GM12878 (cell line): ENCODE measurements around the gene IDI2. TPM values are rescaled to one million over a fixed set of nuclear protein-coding genes. Genes with fewer than 3 reads are reported as not detected.

ENCODE experiments used
- ATAC-seq: fragments of 200-7000 bp; cut with Tn5 transposase; 3 replicates; pipeline ENCODE4 v1.9.1; 2020; ENCODE audit warnings: mild to moderate bottlenecking, moderate library complexity
- BruUV-seq: library from RNA; stranded (reverse); fragments of 400-500 nt; replicated peaks from 2 replicates; lab custom pipeline; 2021; lab: Mats Ljungman, UMichigan
- CTCF ChIA-PET: fragments of 300-600 bp; sonication (Branson Sonifier 250); formaldehyde crosslinking; extraction: SDS; loops from one replicate; lab custom pipeline; 2021; ENCODE audit warnings: inconsistent platforms; lab: Yijun Ruan, JAX
- POLR2A ChIA-PET: fragments of 350-600 bp; formaldehyde crosslinking; extraction: SDS; loops from one replicate; lab custom pipeline; 2021; ENCODE audit warnings: inconsistent platforms; lab: Charles Lee
- RAD21 ChIA-PET: fragments of 300-600 bp; sonication (Branson Sonifier 250); formaldehyde crosslinking; loops from one replicate; lab custom pipeline; 2023; ENCODE audit warnings: antibody characterized with exemption; ENCODE audit not compliant: unreplicated experiment; lab: Charles Lee
- SMC1A ChIA-PET: fragments of 300-600 bp; sonication (Branson Sonifier 250); formaldehyde crosslinking; loops from one replicate; lab custom pipeline; 2023; ENCODE audit not compliant: unreplicated experiment, uncharacterized antibody; lab: Charles Lee
- DNase-seq: peaks from one replicate; pipeline ENCODE4 v3.0.0-alpha.2; 2011; ENCODE audit warnings: low read depth, low spot score
- FAIRE-seq: peaks from 3 replicates; lab custom pipeline; 2011; peaks lifted over from hg19 to GRCh38; lab: Jason Lieb, UNC
- H2AFZ ChIP-seq: 2 replicates; pipeline ENCODE4 v1.6.0; 2011; ENCODE audit warnings: low read depth, low read length, control low read depth; ENCODE audit not compliant: control insufficient read depth
- H3K27ac ChIP-seq: 2 replicates; pipeline ENCODE4 v1.5.1; 2011; ENCODE audit warnings: control low read depth; ENCODE audit not compliant: control insufficient read depth, insufficient read depth
- H3K27me3 ChIP-seq, 2 experiments: replicated peaks in 1 of 2; 2 replicates each; pipeline versions ENCODE4 v1.6.0 to v1.6.1; 2011; ENCODE audit warnings: low read length in 1 of 2; ENCODE audit not compliant: control insufficient read depth in 2 of 2, insufficient read depth in 2 of 2
- H3K36me3 ChIP-seq, 2 experiments: 2 replicates each; pipeline ENCODE4 v1.5.1; 2011; ENCODE audit warnings: low read length in 1 of 2; ENCODE audit not compliant: control insufficient read depth in 2 of 2, insufficient read depth in 2 of 2
- H3K4me1 ChIP-seq: 2 replicates; pipeline ENCODE4 v1.6.1; 2011; ENCODE audit warnings: mild to moderate bottlenecking, low read length, moderate library complexity, mixed read lengths; ENCODE audit not compliant: control insufficient read depth, insufficient read depth
- H3K4me2 ChIP-seq: 2 replicates; pipeline ENCODE4 v1.6.0; 2011; ENCODE audit warnings: control low read depth; ENCODE audit not compliant: control insufficient read depth, insufficient read depth
- H3K4me3 ChIP-seq: fragments of 200-600 bp; sonication (generic); 2 replicates; pipeline ENCODE4 v1.5.1; 2016
- H3K79me2 ChIP-seq: 2 replicates; pipeline ENCODE4 v1.6.0; 2011; ENCODE audit warnings: low read length; ENCODE audit not compliant: control insufficient read depth, insufficient read depth
- H3K9ac ChIP-seq: 2 replicates; pipeline ENCODE4 v1.8.0; 2011; ENCODE audit warnings: low read length, control low read depth, mixed read lengths; ENCODE audit not compliant: control insufficient read depth, insufficient read depth
- H3K9me3 ChIP-seq: replicated peaks from 3 replicates; pipeline ENCODE4 v1.5.1; 2011; ENCODE audit warnings: mild to moderate bottlenecking, low read length; ENCODE audit not compliant: control insufficient read depth, insufficient read depth
- H4K20me1 ChIP-seq: 2 replicates; pipeline ENCODE4 v1.6.0; 2011; ENCODE audit not compliant: control insufficient read depth, insufficient read depth
- CREM ChIP-seq: IDR thresholded peaks from 2 replicates; pipeline ENCODE4 v1.6.1; 2014; ENCODE audit warnings: antibody characterized with exemption, low read depth
- E2F4 ChIP-seq: IDR thresholded peaks from 2 replicates; pipeline ENCODE4 v1.6.1; 2012; ENCODE audit warnings: low read depth, low read length, improper control_type of control experiment
- HSF1 ChIP-seq: fragments of 150-350 bp; IDR thresholded peaks from 2 replicates; pipeline ENCODE4 v1.6.1; 2014; ENCODE audit warnings: mild to moderate bottlenecking, low read depth, low read length
- IRF3 ChIP-seq: fragments of 450-650 bp; IDR thresholded peaks from 2 replicates; pipeline ENCODE4 v1.6.1; 2014; ENCODE audit warnings: mild to moderate bottlenecking
- MXI1 ChIP-seq: fragments of 150-350 bp; IDR thresholded peaks from 2 replicates; pipeline ENCODE4 v1.6.1; 2011; ENCODE audit warnings: low read depth, mild to moderate bottlenecking, inconsistent platforms, low read length, improper control_type of control experiment
- NFXL1 ChIP-seq: fragments of 450-650 bp; IDR thresholded peaks from 2 replicates; pipeline ENCODE4 v1.6.1; 2017; ENCODE audit warnings: antibody characterized with exemption, mild to moderate bottlenecking, borderline replicate concordance
- POLR2A ChIP-seq: IDR thresholded peaks from 2 replicates; pipeline ENCODE4 v1.6.1; 2011; ENCODE audit warnings: low read depth, mild to moderate bottlenecking, low read length
- POLR2AphosphoS2 ChIP-seq: IDR thresholded peaks from 2 replicates; pipeline ENCODE4 v1.6.1; 2011; ENCODE audit warnings: low read depth, mild to moderate bottlenecking, low read length, improper control_type of control experiment, moderate library complexity
- ZZZ3 ChIP-seq: IDR thresholded peaks from 2 replicates; pipeline ENCODE4 v1.6.1; 2011; ENCODE audit warnings: low read depth; ENCODE audit not compliant: control insufficient read depth, insufficient read length
- WGBS: methylation state at CpG from one replicate; pipeline ENCODE4 v1.1.6; 2016; ENCODE audit warnings: low lambda C conversion rate; ENCODE audit not compliant: insufficient replicate concordance, insufficient coverage; ENCODE audit errors: missing lambda C conversion rate; 5-methylcytosine and 5-hydroxymethylcytosine counted together
- in situ Hi-C: fragments of 300-500 bp; cut with MboI; formaldehyde crosslinking; loops from 9 replicates; pipeline ENCODE4 v1.14.3; 2018; ENCODE audit warnings: mixed read lengths
- intact Hi-C: fragments of 100-400 bp; cut with micrococcal nuclease; formaldehyde crosslinking; loops from one replicate; pipeline ENCODE4 v1.14.2; 2022; ENCODE audit not compliant: unreplicated experiment
- polyA plus RNA-seq, 11 experiments: library from polyadenylated mRNA; depleted of rRNA in 4 of 11; unstranded in 6 of 11; stranded (reverse) in 5 of 11; fragments of >200 nt; fragmentation: Nextera tagmentation in 4 of 11; fragmentation: Illumina TruSeq in 1 of 11; extraction: Ambion mirVana in 4 of 11; extraction: Trizol in 1 of 11; gene quantifications; 1 replicate in 1 of 11; 2 replicates in 10 of 11; pipeline versions ENCODE4 v1.2.1 to v1.2.3, GENCODE V29; 2011 to 2016; ENCODE audit warnings: inconsistent platforms in 2 of 11, missing spikeins in 2 of 11, low read depth in 1 of 11
- total RNA-seq, 4 experiments: library from RNA; depleted of rRNA in 3 of 4; stranded (reverse); fragments of >200 nt in 3 of 4; fragmentation: Illumina TruSeq in 1 of 4; extraction: Trizol in 1 of 4; gene quantifications; 2 replicates each; pipeline versions ENCODE4 v1.2.1 to v1.2.3, GENCODE V29; 2013 to 2021
- TF ChIP-seq, protein P1 (sequence below): IDR thresholded peaks from 2 replicates; pipeline ENCODE4 v1.6.1; 2012; ENCODE audit warnings: mild to moderate bottlenecking, low read depth, low read length

IDI2 gene
- total and polyA plus RNA-seq, 10 of the 15 experiments (the other 5 are each of a cell fraction or from before 2014, with no cell fraction given) = 0.06 TPM; not detected in 9

GRCh38 chr10:996031-996430, 29.6 kb downstream of the IDI2 start:
- CTCF ChIA-PET = no interaction called here
- Histone ChIP-seq H3K9me3 (peaks cover 2% of the 10 kb centered on the region; the same call in 1 of the 3 replicates), H3K27ac (no peak overlapping the region), H3K4me3 (no peak overlapping the region), H3K36me3 (peaks cover 29 to 43% of the 10 kb centered on the region in 2 experiments), H3K27me3 (no peaks in the 10 kb centered on the region), H3K4me2 (no peak overlapping the region), H3K79me2 (peaks cover 17% of the 10 kb centered on the region), H2AFZ (no peak overlapping the region), H3K4me1 (peaks cover under 1% of the 10 kb centered on the region; the same call in 1 of the 2 replicates), H4K20me1 (no peaks in the 10 kb centered on the region), H3K9ac (no peak overlapping the region)
- RAD21 ChIA-PET = no interaction called here
- intact Hi-C loops = no loop called here
- no TSS peak for BruUV-seq
- TF ChIP-seq POLR2A = no peak
- TF ChIP-seq ZZZ3 = no peak
- no peak for TF ChIP-seq IRF3
- TF ChIP-seq HSF1 = no peak
- no peak for TF ChIP-seq CREM
- no peak for TF ChIP-seq MXI1
- no peak for TF ChIP-seq E2F4
- no peak for TF ChIP-seq POLR2AphosphoS2
- TF ChIP-seq, protein P1, sequence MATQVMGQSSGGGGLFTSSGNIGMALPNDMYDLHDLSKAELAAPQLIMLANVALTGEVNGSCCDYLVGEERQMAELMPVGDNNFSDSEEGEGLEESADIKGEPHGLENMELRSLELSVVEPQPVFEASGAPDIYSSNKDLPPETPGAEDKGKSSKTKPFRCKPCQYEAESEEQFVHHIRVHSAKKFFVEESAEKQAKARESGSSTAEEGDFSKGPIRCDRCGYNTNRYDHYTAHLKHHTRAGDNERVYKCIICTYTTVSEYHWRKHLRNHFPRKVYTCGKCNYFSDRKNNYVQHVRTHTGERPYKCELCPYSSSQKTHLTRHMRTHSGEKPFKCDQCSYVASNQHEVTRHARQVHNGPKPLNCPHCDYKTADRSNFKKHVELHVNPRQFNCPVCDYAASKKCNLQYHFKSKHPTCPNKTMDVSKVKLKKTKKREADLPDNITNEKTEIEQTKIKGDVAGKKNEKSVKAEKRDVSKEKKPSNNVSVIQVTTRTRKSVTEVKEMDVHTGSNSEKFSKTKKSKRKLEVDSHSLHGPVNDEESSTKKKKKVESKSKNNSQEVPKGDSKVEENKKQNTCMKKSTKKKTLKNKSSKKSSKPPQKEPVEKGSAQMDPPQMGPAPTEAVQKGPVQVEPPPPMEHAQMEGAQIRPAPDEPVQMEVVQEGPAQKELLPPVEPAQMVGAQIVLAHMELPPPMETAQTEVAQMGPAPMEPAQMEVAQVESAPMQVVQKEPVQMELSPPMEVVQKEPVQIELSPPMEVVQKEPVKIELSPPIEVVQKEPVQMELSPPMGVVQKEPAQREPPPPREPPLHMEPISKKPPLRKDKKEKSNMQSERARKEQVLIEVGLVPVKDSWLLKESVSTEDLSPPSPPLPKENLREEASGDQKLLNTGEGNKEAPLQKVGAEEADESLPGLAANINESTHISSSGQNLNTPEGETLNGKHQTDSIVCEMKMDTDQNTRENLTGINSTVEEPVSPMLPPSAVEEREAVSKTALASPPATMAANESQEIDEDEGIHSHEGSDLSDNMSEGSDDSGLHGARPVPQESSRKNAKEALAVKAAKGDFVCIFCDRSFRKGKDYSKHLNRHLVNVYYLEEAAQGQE = no peak
- TF ChIP-seq NFXL1 = no peak
- ATAC-seq = no peak
- SMC1A ChIA-PET = no interaction called here
- FAIRE-seq = no peak
- POLR2A ChIA-PET = no interaction called here
- 97% methylated on average over 12 of the region's 12 CpGs for WGBS
- in situ Hi-C loops = no loop called here
- DNase-seq = no peak
